Activated CD8-positive, alpha-beta T cell treated with anti-CD3 and anti-CD28 coated beads for 36 hours (primary cell): ENCODE data around the gene ELP5. TPM values are rescaled to one million over a fixed set of nuclear protein-coding genes. Genes with fewer than 3 reads are reported as not detected.
A peak's percentile ranks its signal among the peaks of the same experiment; 100 is the strongest.

ENCODE experiments used
- ATAC-seq: fragments of 200-7000 bp; cut with Tn5 transposase; one replicate; pipeline ENCODE4 v1.10.0; 2021; ENCODE audit warnings: mild to moderate bottlenecking, moderate library complexity
- CTCF ChIA-PET: fragments of 350-600 bp; sonication (Branson Sonifier 250); formaldehyde crosslinking; loops from one replicate; lab custom pipeline; 2021; ENCODE audit warnings: antibody characterized with exemption; lab: Charles Lee
- POLR2A ChIA-PET: fragments of 350-600 bp; sonication (Branson Sonifier 250); formaldehyde crosslinking; loops from one replicate; lab custom pipeline; 2021; ENCODE audit warnings: antibody characterized with exemption; lab: Charles Lee
- DNase-seq: peaks from one replicate; pipeline ENCODE4 v3.0.0-alpha.2; 2020
- H3K27ac Mint-ChIP-seq: one replicate; pipeline ENCODE4 v1.8.0; 2021; ENCODE audit warnings: mild to moderate bottlenecking, mixed read lengths
- H3K27me3 Mint-ChIP-seq: one replicate; pipeline ENCODE4 v1.8.0; 2021; ENCODE audit warnings: mixed read lengths
- H3K36me3 Mint-ChIP-seq: one replicate; pipeline ENCODE4 v1.8.0; 2021; ENCODE audit warnings: low read depth, mixed read lengths
- H3K4me1 Mint-ChIP-seq: one replicate; pipeline ENCODE4 v1.8.0; 2021; ENCODE audit warnings: low read depth, mixed read lengths
- H3K4me3 Mint-ChIP-seq: one replicate; pipeline ENCODE4 v1.8.0; 2021; ENCODE audit warnings: mild to moderate bottlenecking, moderate library complexity, mixed read lengths
- H3K9me3 Mint-ChIP-seq: one replicate; pipeline ENCODE4 v1.8.0; 2021; ENCODE audit warnings: mixed read lengths
- CTCF ChIP-seq: fragments of 200-600 bp; IDR thresholded peaks from one replicate; pipeline ENCODE4 v1.8.0; 2022; ENCODE audit warnings: antibody characterized with exemption, mild to moderate bottlenecking
- intact Hi-C: fragments of 100-400 bp; cut with micrococcal nuclease; formaldehyde crosslinking; loops from one replicate; pipeline ENCODE4 v1.10.0; 2022
- total RNA-seq, 2 experiments: library from RNA; stranded (reverse); gene quantifications; one replicate each; pipeline ENCODE4 v1.2.3, GENCODE V29; 2021

ELP5 gene
- total RNA-seq, 2 experiments from 2014 or later = 80.2 to 85.4 TPM

- no peak for TF ChIP-seq CTCF
- no peak for DNase-seq
- Mint-ChIP-seq H3K36me3 (peaks cover 40% of the 10 kb centered on the region), H3K4me3 (peak overlapping the region; percentile 91), H3K27me3 (no peaks in the 10 kb centered on the region), H3K9me3 (no peaks in the 10 kb centered on the region), H3K27ac (peak overlapping the region; percentile 94), H3K4me1 (peaks cover 40% of the 10 kb centered on the region)
- ChIA-PET POLR2A (interaction anchor here (0.5 to 5.0 kb wide), 7 partner anchors 10 to 325 kb away, joined by 3 to 67 read pairs (median 4); partner anchors contain the start of genes CLDN7, DVL2, GABARAP and PHF23), CTCF (interaction anchor here (2.3 kb wide), 1 partner anchor 11 kb away, joined by 7 read pairs; the partner anchor contains the start of gene PHF23)
- ATAC-seq = no peak
- intact Hi-C loops = no loop called here
Measured at GRCh38 chr17:7249830-7250229, 2.2 kb upstream of the ELP5 start.

GRCh38 chr17:7250695-7251627, 1.1 kb upstream of the ELP5 start:
- Mint-ChIP-seq H3K4me1 (peaks cover 40% of the 10 kb centered on the region), H3K27ac (peak overlapping the region; percentile 100), H3K27me3 (no peaks in the 10 kb centered on the region), H3K9me3 (no peaks in the 10 kb centered on the region), H3K36me3 (peaks cover 39% of the 10 kb centered on the region), H3K4me3 (peak overlapping the region; percentile 91)
- TF ChIP-seq CTCF = no peak
- DNase-seq (peak; percentile 45), ATAC-seq (no peak)
- intact Hi-C loops = no loop called here
- ChIA-PET POLR2A (interaction anchor here (0.7 to 5.0 kb wide), 8 partner anchors 9 to 63 kb away, joined by 3 to 67 read pairs (median 4); partner anchors contain the start of genes ACADVL, DLG4, GABARAP and PHF23), CTCF (interaction anchor here (0.9 to 1.2 kb wide), 3 partner anchors 9 to 205 kb away, joined by 3 to 4 read pairs (median 4); no protein-coding TSS in a partner anchor)

GRCh38 chr17:7251661-7252175, 297 bp upstream of the ELP5 start, which contains the start of gene CTDNEP1:
Gene CTDNEP1 (minus strand): TSS chr17:7251734. CDS start chr17:7251296, 438 bp downstream.
- CTCF ChIA-PET = interaction anchor here (0.9 to 1.2 kb wide), 2 partner anchors 31 to 206 kb away, joined by 3 to 4 read pairs; no protein-coding TSS in a partner anchor
- H3K27ac Mint-ChIP-seq = peak within 1 kb of the TSS; percentile 100
- DNase-seq (peak; percentile 99), ATAC-seq (peak; percentile 92)
- TF ChIP-seq CTCF = no peak
- POLR2A ChIA-PET = interaction anchor here (0.7 to 5.0 kb wide), 7 partner anchors 8 to 62 kb away, joined by 3 to 67 read pairs (median 5); partner anchors contain the start of genes ACADVL, DLG4, GABARAP and PHF23
- H3K4me3 Mint-ChIP-seq = peak within 1 kb of the TSS; percentile 91
- H3K4me1 Mint-ChIP-seq = peaks cover 36% of the 10 kb centered on the region
- intact Hi-C loops = no loop called here
- no peaks in the 10 kb centered on the region for H3K9me3 Mint-ChIP-seq
- H3K27me3 Mint-ChIP-seq = no peaks in the 10 kb centered on the region
- H3K36me3 Mint-ChIP-seq = peaks cover 39% of the 10 kb centered on the region

- peaks cover 32% of the 10 kb centered on the region for H3K4me1 Mint-ChIP-seq
- intact Hi-C loops = no loop called here
- ATAC-seq = no peak
- H3K27ac Mint-ChIP-seq = peak overlapping the region; percentile 100
- POLR2A ChIA-PET = no interaction called here
- H3K36me3 Mint-ChIP-seq = peaks cover 41% of the 10 kb centered on the region
- H3K4me3 Mint-ChIP-seq = peak overlapping the region; percentile 91
- H3K27me3 Mint-ChIP-seq = no peaks in the 10 kb centered on the region
- no peaks in the 10 kb centered on the region for H3K9me3 Mint-ChIP-seq
- no peak for TF ChIP-seq CTCF
- CTCF ChIA-PET = no interaction called here
- DNase-seq = no peak
Measured at GRCh38 chr17:7253082-7253481, 1.1 kb downstream of the ELP5 start.
